ENCODE results near the gene CA12. TPM values are rescaled to one million over a fixed set of nuclear protein-coding genes. Genes with fewer than 3 reads are reported as not detected.

The CA12 gene
- total RNA-seq, 2 experiments from 2014 or later, result 0.58 TPM; not detected in 1

DNA sequence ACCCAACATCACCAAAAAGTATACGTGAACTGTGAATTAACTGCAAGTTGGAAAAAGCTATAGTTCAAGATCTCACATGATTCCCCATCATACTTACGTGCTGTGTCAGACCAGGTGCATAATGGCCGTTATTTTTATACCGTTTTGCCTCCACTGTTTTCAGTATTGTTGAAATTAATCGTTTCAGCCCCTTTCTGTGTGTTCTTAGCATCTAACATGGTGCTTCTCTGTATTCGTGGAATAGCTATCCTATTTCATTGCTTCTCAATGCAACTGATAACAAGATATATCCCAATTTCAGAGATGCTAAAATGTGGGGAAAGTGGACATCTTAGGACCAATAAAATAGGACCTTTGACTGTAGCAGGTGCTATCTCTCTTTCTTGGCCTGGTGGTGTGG, 13.7 kb downstream of the CA12 start:
- ATAC-seq, result no peak
- Mint-ChIP-seq H3K27ac (no peak overlapping the region), H3K4me1 (ENCODE audit: low read depth) (peaks cover 15% of the 10 kb centered on the region), H3K4me3 (no peak overlapping the region), H3K9me3 (no peaks in the 10 kb centered on the region), H3K36me3 (ENCODE audit: low read depth) (no peaks in the 10 kb centered on the region), H3K27me3 (no peaks in the 10 kb centered on the region)
- POLR2A ChIA-PET, result no interaction called here
- TF ChIP-seq, protein P1, sequence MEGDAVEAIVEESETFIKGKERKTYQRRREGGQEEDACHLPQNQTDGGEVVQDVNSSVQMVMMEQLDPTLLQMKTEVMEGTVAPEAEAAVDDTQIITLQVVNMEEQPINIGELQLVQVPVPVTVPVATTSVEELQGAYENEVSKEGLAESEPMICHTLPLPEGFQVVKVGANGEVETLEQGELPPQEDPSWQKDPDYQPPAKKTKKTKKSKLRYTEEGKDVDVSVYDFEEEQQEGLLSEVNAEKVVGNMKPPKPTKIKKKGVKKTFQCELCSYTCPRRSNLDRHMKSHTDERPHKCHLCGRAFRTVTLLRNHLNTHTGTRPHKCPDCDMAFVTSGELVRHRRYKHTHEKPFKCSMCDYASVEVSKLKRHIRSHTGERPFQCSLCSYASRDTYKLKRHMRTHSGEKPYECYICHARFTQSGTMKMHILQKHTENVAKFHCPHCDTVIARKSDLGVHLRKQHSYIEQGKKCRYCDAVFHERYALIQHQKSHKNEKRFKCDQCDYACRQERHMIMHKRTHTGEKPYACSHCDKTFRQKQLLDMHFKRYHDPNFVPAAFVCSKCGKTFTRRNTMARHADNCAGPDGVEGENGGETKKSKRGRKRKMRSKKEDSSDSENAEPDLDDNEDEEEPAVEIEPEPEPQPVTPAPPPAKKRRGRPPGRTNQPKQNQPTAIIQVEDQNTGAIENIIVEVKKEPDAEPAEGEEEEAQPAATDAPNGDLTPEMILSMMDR (IDR thresholded peaks at IDR 0.05), result no peak
- intact Hi-C loops (cut with micrococcal nuclease), result no loop called here
- DNase-seq, result no peak
- CTCF ChIA-PET, result no interaction called here

DNA sequence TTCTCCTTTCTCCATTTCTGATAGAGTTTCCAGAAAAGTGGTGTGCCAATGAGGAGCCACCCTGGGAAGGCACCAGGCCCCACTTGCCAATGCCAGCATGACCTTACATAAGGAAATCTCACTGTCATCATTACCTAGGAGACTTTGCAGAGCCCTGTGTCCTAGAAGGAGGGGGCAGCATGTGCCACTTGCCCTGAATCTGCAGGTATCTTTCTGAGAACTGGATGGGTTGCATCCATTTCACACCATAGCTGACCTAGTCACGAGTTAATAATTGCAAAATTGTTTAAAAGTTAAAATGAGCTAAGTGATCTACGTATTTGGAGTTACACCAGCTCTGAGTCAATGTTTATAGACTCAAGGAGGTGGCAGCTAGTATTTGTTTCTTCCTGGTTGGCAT, 14.3 kb downstream of the CA12 start:
- TF ChIP-seq, protein P1 (IDR thresholded peaks at IDR 0.05), result no peak
- no peaks in the 10 kb centered on the region for H3K27me3 Mint-ChIP-seq
- H3K27ac Mint-ChIP-seq, result no peak overlapping the region
- peaks cover 10% of the 10 kb centered on the region for H3K4me1 Mint-ChIP-seq (ENCODE audit: low read depth)
- ChIA-PET CTCF (no interaction called here), POLR2A (no interaction called here)
- no peak overlapping the region for H3K4me3 Mint-ChIP-seq
- DNase-seq (no peak), ATAC-seq (no peak)
- intact Hi-C loops (cut with micrococcal nuclease), result no loop called here
- no peaks in the 10 kb centered on the region for H3K9me3 Mint-ChIP-seq
- H3K36me3 Mint-ChIP-seq (ENCODE audit: low read depth), result no peaks in the 10 kb centered on the region

DNA sequence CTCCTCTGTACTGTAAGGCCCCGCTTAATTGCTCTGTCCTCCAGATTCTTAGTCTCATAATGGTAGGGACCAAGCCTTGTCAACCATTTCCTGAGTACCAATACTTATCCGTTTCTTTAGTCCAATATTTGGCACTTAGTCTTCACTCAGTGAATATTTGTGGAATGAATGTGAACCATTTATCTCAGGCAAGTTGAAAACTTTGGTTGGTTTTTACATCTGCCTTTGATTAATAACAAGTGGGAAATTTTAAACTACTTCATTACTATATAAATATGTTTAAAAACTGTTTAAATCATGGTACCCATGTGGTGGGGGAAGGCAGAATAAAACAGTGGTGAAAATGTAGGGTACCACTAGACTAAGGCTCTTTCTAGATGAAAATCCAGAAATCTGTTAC, 15.2 kb downstream of the CA12 start:
- CTCF ChIA-PET, result no interaction called here
- Mint-ChIP-seq H3K27me3 (peaks cover 2% of the 10 kb centered on the region), H3K27ac (no peak overlapping the region)

DNA sequence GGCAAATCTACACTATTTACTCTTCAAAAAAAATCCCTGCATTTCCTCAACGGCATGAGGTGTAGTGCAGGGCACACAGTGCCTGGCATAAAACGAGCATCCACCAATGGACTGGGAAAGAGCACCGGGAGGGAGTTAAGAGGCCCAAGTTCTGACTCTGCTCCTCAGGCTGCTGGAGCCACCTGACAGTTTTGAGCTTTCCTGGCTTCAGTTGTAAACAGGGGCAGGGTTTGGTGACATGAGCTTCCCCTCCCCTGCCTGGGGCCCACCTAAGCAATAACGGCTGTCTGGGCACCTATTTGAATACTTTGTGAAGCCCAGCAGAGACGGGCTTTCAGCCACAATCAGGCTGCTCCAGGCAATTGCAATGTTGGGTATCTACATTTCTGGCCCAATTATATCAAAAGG, 16.4 kb downstream of the CA12 start:
- no peaks in the 10 kb centered on the region for H3K36me3 Mint-ChIP-seq (ENCODE audit: low read depth)
- H3K27ac Mint-ChIP-seq, result no peak overlapping the region
- H3K4me3 Mint-ChIP-seq, result no peak overlapping the region
- H3K27me3 Mint-ChIP-seq, result peaks cover 2% of the 10 kb centered on the region
- CTCF ChIA-PET, result no interaction called here
- intact Hi-C loops (cut with micrococcal nuclease), result no loop called here
- POLR2A ChIA-PET, result no interaction called here
- DNase-seq, result no peak
- TF ChIP-seq, protein P1 (IDR thresholded peaks at IDR 0.05), result no peak
- H3K9me3 Mint-ChIP-seq, result no peaks in the 10 kb centered on the region
- ATAC-seq, result no peak
- no peaks in the 10 kb centered on the region for H3K4me1 Mint-ChIP-seq (ENCODE audit: low read depth)

More for the DNA sequence above, 15.2 kb downstream of the CA12 start:
- intact Hi-C loops (cut with micrococcal nuclease), result no loop called here
- Mint-ChIP-seq H3K9me3 (no peaks in the 10 kb centered on the region), H3K36me3 (ENCODE audit: low read depth) (no peaks in the 10 kb centered on the region), H3K4me3 (no peak overlapping the region), H3K4me1 (ENCODE audit: low read depth) (peaks cover 1% of the 10 kb centered on the region)
- TF ChIP-seq, protein P1 (IDR thresholded peaks at IDR 0.05), result no peak
- no peak for ATAC-seq
- POLR2A ChIA-PET, result interaction anchor here (0.6 kb wide), 1 partner anchor 317 kb away, joined by 3 read pairs; no protein-coding TSS in a partner anchor
- no peak for DNase-seq

DNA sequence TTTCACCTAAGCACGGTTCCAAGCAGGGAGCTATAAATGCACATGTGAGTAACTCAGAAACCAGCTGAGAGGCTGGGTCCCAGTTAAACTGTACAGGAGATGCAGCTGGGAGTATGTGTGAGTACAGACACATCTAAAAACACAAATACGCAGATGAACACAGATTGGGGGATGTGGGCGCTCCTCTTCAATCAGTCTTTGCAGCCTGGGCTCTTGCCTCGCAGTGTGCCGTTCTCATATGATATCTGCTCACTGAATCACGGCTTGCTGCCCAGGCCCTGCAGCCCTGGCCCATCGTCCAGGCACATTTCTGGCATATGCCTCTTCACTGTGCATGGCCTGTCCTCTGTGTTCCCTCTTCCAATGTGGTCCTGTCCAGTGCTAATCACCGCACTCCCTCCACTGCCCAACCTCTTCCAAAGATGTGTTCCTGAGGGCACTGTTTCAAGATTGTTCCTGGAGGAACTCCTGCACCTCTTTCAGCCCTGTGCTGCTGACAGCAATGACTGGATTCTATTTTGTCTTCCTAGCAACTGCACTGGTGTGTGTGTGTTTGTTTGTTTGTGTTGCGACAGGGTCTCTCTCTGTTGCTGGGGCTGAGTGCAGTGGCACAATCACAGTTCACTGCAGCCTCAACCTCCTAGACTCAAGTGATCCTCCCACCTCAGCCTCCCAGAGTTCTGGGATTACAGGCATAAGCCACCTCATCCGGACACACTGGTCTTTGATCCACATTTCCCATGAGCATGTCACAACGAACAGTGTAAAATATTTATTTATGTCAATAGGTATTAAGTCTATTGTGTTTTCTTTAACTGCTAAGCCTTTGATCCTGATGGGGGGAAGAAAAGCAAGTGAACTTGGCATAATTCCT, 17.0 kb downstream of the CA12 start:
- no peaks in the 10 kb centered on the region for H3K36me3 Mint-ChIP-seq (ENCODE audit: low read depth)
- no peak for ATAC-seq
- TF ChIP-seq, protein P1 (IDR thresholded peaks at IDR 0.05), result no peak
- peaks cover 2% of the 10 kb centered on the region for H3K27me3 Mint-ChIP-seq
- H3K9me3 Mint-ChIP-seq, result no peaks in the 10 kb centered on the region
- POLR2A ChIA-PET, result no interaction called here
- DNase-seq, result no peak
- H3K27ac Mint-ChIP-seq, result no peak overlapping the region
- no peaks in the 10 kb centered on the region for H3K4me1 Mint-ChIP-seq (ENCODE audit: low read depth)
- intact Hi-C loops (cut with micrococcal nuclease), result no loop called here
- H3K4me3 Mint-ChIP-seq, result no peak overlapping the region
- CTCF ChIA-PET, result no interaction called here
